NCI-H460 (cell line): Measurements from ENCODE around the gene EVI2B. TPM values are rescaled to one million over a fixed set of nuclear protein-coding genes. Genes with fewer than 3 reads are reported as not detected.
"Not testable (repeated sequence)": the region's sequence is repeated elsewhere in the genome, so short reads cannot be mapped to it uniquely, and the experiment has no call there.

Experiments used
- DNase-seq: peaks from one replicate; pipeline ENCODE4 v3.0.0-alpha.2; 2016; ENCODE audit warnings: low read depth; ENCODE audit errors: extremely low read depth
- total RNA-seq: library from RNA; depleted of rRNA; stranded (reverse); fragments of >200 nt; shearing (Covaris generic); gene quantifications from 2 replicates; pipeline ENCODE4 v1.2.3, GENCODE V29; 2014; rRNA removed

EVI2B gene
- total RNA-seq, 1 experiment from 2014 or later = 0.07 TPM

DNA sequence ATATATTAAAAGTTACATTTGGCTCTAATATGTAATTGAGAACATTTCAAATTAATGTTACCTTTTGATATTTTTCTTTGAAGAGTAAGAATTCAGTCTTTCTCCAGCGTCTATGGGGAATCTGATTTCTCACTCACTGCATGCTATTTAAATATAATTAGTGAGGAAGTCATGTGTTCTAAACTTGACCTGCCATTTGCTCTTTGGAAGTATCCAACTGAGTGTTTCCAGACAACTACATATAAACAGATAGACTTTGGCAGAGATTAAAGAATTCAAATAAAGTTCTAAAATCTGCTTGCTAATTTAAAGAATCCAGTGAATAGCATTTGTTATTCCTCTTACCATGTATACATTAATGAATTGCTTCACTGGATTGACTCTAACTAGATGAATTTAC is 40.3 kb downstream of the EVI2B start:
- no peak for DNase-seq

DNA sequence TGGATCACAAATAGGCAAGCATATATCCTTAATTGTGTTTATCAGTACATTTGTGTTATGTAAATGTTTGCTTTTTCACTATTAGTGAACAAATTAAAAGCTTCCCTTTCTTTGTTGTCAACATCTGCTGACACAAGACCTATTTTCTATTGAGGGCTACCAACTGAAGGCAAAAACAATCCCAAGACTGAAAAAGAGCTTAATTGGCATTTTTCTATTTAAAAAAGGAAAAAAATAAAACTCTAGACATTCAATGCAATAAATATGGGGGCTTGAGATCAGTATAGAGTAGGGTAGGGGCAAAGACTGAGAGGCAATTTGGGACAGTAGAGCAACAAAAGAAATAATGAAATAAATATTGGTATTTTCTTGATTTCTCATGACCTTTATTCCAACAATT is 41.1 kb downstream of the EVI2B start:
- no peak for DNase-seq

DNA sequence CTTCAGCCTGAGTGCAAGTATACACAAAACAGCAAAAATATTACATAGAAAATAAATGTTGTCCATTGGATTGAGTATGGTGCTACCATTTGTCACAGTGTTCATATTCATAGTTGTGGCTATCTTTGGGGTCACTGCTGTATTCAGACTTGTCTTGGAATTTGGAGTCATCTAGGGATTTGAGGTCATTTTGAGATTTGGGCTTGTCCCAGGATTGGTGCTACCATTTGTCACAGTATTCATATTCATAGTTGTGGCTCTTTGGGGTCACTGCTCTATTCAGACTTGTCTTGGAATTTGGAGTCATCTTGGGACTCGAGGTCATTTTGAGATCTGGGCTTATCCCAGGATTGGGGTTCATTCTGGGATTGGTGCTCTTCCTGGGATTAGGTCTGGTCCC is 41.6 kb downstream of the EVI2B start:
- no peak for DNase-seq

DNA sequence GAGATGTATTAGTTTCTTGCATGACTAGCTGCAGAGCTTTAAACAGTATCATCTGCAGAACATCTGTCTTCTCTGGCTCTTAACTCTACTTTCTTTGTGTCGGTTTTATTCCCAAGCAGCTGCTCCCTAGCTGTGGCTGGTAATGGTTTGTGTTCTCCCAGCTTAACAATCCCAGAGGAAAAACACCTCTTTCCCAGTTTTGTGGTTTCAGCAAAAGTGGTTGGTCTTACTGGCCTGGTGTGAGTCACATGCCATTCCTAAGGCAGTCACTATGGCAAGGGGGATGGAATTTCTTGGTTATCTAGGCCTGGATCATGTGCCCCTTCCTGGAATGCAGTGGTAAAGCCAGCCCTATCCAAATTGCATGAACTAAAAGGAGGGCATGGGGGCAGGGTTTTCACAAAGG is 44.3 kb downstream of the EVI2B start:
- DNase-seq = no peak

DNA sequence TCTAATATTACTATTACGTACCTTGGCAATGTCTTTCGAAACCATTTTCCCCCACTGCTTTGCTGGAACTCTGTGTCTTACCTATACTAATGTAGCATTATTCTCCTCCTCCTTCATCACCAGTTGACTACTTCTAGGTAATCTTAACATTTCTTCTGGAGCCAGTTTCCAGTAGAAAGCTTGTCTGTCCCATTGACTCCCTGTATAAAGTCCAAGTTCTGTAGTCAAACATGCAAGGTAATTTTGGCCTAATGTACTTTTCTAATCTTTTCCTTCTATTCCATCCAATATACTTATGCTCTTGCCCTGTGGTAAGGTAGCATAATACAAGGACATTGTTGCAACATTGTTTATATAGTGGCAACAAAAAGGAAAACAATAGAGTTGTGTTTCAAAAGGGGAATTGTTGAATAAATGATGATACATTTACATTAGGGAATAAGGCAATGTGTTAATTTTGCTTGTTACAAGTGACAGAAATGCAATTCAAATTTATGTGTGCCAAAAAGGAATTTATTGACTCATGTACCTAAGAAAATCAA is 44.7 kb downstream of the EVI2B start:
- DNase-seq = no peak

DNA sequence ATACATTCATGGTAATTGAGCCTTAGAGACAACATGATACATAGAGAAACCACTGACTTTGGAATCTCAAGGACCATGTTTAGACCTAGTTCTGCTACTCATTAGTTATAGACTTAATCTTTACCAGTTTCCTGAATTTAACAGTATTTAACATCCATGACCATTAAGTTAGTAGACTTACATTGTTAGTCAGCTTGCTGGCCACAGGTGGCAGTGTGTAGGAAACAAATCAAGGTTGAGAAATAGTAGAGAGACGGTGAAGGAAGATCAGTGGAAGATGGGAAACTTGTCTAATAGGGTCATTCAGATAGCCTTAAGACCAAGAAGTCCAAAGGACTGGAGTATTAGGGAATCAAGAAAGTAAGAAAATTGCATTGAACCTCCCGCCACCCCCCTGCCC is 47.8 kb downstream of the EVI2B start:
- no peak for DNase-seq

DNA sequence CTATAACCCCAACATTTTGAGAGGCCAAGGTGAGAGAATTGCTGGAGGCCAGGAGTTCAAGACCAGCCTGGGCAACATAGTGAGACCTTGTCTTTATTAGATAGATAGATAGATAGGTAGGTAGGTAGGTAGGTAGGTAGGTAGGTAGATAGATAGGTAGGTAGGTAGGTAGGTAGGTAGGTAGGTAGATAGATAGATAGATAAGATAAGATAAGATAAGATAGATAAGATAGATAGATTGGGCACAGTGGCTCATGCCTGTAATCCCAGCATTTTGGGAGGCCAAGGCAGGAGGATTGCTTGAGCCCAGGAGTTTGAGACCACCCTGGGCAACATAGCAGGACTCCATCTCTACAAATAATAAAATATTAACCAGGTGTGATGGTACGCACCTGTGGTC is 50.9 kb downstream of the EVI2B start:
- DNase-seq = not testable (repeated sequence)

DNA sequence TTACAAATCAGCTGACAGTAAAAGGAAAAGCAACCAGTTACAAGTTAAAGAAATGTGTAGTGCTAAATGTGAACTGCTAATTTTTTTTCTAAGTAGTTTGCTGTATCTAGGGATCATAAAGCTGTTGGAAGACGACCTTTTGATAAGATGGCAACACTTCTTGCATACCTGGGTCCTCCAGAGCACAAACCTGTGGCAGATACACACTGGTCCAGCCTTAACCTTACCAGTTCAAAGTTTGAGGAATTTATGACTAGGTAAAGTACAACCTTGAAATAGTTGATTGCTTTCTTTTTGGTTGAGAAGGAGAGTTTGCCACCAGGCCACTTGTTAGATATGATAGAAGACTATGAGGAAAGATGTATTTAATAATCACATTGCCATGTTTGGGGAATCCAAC is 52.3 kb downstream of the EVI2B start:
- DNase-seq = no peak

DNA sequence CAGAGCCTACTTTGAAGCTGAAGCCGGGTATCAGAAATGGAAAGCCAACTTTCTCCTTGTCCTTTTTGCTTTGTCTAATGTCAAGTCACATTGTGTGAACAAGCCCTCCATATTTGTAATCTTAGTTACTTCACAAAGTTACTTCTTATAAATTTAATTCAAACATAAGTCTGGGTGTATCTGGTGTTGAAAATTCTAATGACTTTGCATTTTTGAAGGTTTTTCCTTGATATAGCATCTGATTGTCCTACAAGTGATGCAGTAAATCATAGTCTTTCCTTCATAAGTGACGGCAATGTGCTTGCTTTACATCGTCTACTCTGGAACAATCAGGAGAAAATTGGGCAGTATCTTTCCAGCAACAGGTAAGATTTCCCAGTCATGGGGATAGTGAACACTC is 53.7 kb downstream of the EVI2B start:
- DNase-seq = no peak

DNA sequence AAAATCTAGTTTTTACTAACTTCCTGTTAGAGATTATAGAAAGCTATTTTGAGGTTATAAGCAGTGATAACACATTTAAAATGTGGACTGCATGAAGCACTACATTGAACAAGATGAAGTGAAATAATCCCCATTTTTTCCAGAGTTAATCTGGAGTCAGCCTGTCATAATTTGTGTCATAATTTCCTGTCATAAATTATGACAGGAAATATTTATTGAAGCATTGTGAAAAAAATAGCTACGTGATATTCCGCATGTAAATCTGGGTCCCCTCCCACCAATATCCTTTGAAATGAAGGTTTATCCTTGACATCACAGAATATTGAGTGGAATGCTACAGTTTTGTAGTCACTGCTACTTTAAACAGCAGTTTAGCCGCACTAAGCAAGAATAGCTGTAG is 56.9 kb downstream of the EVI2B start:
- DNase-seq = no peak

DNA sequence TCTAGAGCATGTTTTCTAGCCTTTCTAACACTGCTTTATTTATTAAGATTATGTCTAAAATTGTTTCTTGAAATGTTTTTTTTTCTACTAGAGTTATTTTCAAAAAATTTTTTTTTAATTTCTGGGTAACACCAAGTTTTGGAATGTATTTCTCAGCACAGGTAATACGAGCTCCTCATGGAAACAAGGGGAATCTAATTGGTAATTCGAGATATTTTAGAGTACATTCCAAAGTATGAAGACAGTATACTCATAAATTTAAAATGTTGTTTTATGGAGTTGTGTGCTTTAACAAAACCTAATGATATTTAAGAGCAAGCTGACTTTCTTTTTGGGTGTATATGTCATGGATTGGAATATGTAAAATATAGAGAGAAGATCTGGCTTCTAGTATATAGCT is 59.2 kb downstream of the EVI2B start:
- DNase-seq = no peak

Other genes with a start within 250 kb of the EVI2B start
- 30.3 and 33.6 TPM in 2 replicates for gene NF1, start 219.1 kb downstream of the EVI2B start, total RNA-seq
- not detected in 2 replicates for gene OMG, start 16.8 kb downstream of the EVI2B start, total RNA-seq
- not detected in 2 replicates for gene EVI2A, start 7.6 kb upstream of the EVI2B start, total RNA-seq
- 0.97 and 0.98 TPM in 2 replicates for gene RAB11FIP4, start 77.6 kb upstream of the EVI2B start, total RNA-seq